T-helper 2 cell treated with Interferon-gamma antibody and Interleukin-4, amounts not matched to agents 5 μg/mL and 100 μg/mL, for 36 hours (primary cell): ENCODE measurements around the gene ASB6.
A peak's percentile ranks its signal among the peaks of the same experiment; 100 is the strongest.

Experiments
- DNase-seq: peaks from one replicate; pipeline ENCODE4 v3.0.0; 2021; ENCODE audit warnings: low spot score
- H3K27ac Mint-ChIP-seq: one replicate; pipeline ENCODE4 v1.8.0; 2021; ENCODE audit warnings: mild to moderate bottlenecking, mixed read lengths
- H3K27me3 Mint-ChIP-seq: one replicate; pipeline ENCODE4 v1.8.0; 2021; ENCODE audit warnings: low read depth, mixed read lengths
- H3K36me3 Mint-ChIP-seq: one replicate; pipeline ENCODE4 v1.8.0; 2021; ENCODE audit warnings: low read depth, mixed read lengths
- H3K4me1 Mint-ChIP-seq: one replicate; pipeline ENCODE4 v1.8.0; 2021; ENCODE audit warnings: low read depth, mixed read lengths
- H3K4me3 Mint-ChIP-seq: one replicate; pipeline ENCODE4 v1.8.0; 2022; ENCODE audit warnings: mild to moderate bottlenecking, moderate library complexity, mixed read lengths
- H3K9me3 Mint-ChIP-seq: one replicate; pipeline ENCODE4 v1.8.0; 2021; ENCODE audit warnings: mixed read lengths

ASB6 gene

GRCh38 chr9:129633207-129633606 lies 8.7 kb downstream of the ASB6 start:
- no peak for DNase-seq
- Mint-ChIP-seq H3K4me3 (no peak overlapping the region), H3K27ac (no peak overlapping the region), H3K36me3 (peaks cover 39% of the 10 kb centered on the region), H3K4me1 (peaks cover 6% of the 10 kb centered on the region), H3K9me3 (no peaks in the 10 kb centered on the region), H3K27me3 (no peaks in the 10 kb centered on the region)

DNA sequence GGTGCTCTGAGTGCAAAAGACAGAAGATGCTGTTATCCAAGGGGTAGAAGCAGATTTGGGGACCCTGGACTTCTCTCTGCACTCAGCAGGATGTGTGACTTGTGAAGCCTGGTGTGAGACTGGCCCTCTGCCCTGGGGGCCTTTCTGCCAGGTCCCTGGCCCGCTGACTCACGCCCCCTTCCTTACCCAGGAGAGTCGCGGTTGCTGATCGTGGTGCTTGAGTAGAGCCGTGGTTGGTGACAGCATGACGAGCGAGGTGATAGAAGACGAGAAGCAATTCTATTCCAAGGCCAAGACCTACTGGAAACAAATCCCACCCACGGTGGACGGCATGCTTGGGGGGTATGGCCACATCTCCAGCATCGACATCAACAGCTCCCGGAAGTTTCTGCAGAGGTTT lies 9.5 kb downstream of the ASB6 start:
- Mint-ChIP-seq H3K4me3 (no peak overlapping the region), H3K9me3 (no peaks in the 10 kb centered on the region), H3K4me1 (peaks cover 11% of the 10 kb centered on the region), H3K27me3 (no peaks in the 10 kb centered on the region), H3K36me3 (peaks cover 35% of the 10 kb centered on the region), H3K27ac (no peak overlapping the region)
- no peak for DNase-seq

DNA sequence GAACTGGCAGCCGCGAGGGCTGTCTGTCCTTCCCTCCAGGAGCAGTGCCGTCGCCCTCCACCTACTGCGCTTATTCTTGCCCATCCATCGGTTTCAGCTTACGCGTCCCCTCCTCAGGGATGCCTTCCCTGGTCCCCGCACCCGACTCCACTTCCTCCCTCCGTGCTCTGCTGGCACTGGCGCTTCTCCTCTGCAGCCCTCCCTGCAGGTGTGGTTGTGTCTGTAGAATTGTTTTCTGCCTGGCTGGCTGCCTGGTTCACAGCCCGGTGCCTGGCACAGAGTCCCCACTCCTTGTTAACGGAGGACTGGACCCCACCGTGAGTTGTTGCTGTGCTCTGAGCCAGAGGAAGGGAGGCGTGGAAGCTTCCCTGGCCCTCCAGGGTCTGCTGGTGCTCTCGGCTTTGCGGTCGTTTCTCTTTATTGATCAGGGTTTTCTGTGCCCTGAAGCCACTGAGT lies 10.2 kb downstream of the ASB6 start:
- Mint-ChIP-seq H3K27me3 (no peaks in the 10 kb centered on the region), H3K27ac (no peak overlapping the region), H3K36me3 (peaks cover 39% of the 10 kb centered on the region), H3K4me3 (no peak overlapping the region), H3K4me1 (peaks cover 19% of the 10 kb centered on the region), H3K9me3 (no peaks in the 10 kb centered on the region)
- no peak for DNase-seq

GRCh38 chr9:129630967-129631673 lies 10.8 kb downstream of the ASB6 start:
- Mint-ChIP-seq H3K27ac (no peak overlapping the region), H3K4me1 (peaks cover 19% of the 10 kb centered on the region), H3K9me3 (no peaks in the 10 kb centered on the region), H3K36me3 (peaks cover 39% of the 10 kb centered on the region), H3K27me3 (no peaks in the 10 kb centered on the region), H3K4me3 (no peak overlapping the region)
- DNase-seq: no peak

DNA sequence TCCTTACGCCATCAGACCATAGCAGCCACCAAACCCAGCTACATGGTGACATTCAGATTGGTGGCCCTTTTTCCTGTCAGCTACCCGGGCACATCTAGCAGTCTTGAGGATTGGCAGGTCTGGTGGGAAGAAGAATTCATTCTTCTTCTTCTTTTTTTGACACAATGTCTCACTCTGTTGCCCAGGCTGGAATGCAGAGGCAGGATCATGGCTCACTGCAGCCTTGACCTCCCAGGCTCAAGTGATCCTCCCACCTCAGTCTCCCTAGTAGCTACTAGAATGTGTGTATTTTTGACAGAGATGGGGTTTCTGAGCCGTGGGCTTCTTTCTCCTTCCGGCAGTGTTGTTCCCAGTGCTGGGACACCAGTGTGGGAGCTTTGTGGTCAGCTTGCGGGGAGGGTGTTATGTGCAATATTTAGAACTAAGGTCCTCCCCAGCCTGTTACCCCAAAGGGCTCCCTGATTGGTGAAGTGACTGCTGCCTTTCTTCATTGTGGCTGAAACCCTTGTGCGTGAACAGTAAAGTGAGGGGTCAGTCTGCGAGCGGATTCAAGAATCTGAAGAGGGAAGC lies 12.6 kb downstream of the ASB6 start:
- DNase-seq: no peak
- no peak overlapping the region for H3K27ac Mint-ChIP-seq
- no peaks in the 10 kb centered on the region for H3K27me3 Mint-ChIP-seq
- H3K36me3 Mint-ChIP-seq: peaks cover 30% of the 10 kb centered on the region
- H3K4me3 Mint-ChIP-seq: no peak overlapping the region
- H3K4me1 Mint-ChIP-seq: peaks cover 29% of the 10 kb centered on the region
- H3K9me3 Mint-ChIP-seq: no peaks in the 10 kb centered on the region

DNA sequence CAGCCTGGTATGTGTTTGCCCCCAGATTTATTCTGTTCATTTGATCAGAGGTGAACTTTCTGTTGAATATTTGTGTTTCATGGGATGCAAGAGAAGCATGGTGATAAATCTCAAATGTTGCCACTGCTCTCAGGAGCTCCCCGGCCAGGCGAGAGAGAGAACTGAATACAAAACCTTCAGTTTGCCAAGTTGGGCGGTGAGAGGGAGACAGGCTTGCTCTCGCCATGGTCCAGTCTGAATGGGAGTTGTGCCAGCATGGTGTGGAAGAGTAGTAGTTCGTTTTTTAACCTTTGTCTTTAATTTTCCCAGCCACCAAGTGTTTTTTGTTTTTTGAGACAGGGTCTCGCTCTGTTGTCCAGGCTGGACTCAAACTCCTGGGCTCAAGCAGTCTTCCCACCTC lies 13.2 kb downstream of the ASB6 start:
- Mint-ChIP-seq H3K9me3 (no peaks in the 10 kb centered on the region), H3K27ac (no peak overlapping the region), H3K4me3 (no peak overlapping the region), H3K4me1 (peaks cover 34% of the 10 kb centered on the region), H3K27me3 (no peaks in the 10 kb centered on the region), H3K36me3 (peaks cover 27% of the 10 kb centered on the region)
- DNase-seq: no peak

DNA sequence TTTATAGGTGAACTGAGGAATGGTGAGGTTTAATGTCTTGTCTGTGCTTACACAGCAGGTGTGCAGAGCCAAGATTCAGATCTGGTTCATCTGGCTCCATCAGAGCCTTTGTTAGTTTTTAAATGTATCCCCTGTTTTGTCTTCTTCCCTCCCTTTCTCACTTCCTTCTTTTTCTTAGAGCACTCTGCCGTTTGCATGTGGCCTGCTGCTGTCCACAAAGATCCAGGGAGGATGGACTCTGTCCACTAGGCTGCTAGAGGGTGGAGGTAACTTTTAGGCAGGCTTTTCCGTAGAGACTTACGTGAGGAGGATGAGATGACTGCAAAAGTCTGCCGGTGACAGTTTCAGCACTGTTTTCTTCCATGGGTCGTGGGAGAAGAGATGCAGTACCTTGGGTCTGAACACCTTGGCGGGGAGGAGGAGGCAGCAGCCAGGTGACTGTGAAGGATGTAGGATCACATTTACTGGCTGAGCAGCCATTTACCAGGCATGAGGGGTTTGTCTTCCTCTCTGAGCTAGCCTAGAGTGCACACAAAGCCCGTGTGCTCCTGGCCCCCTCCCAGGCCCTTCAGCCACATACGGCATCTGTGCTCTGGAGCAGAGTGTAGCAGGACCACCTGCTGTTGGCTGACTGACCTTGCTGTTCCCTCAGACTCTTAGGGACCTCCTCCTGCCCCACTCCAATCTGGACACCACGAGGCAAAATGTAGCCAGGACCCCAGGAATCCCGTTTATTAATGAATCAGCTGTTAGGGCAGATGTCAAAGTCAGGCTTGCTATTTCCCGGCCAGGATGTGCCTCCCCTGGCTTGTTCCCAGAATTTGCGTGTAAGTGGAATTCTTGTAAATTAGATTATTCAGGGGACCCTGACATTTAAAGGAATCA lies 14.2 kb downstream of the ASB6 start:
- Mint-ChIP-seq H3K27me3 (no peaks in the 10 kb centered on the region), H3K9me3 (no peaks in the 10 kb centered on the region), H3K27ac (peak overlapping the region; percentile 91), H3K4me3 (peak overlapping the region; percentile 89), H3K4me1 (peaks cover 35% of the 10 kb centered on the region), H3K36me3 (peaks cover 25% of the 10 kb centered on the region)
- no peak for DNase-seq

- Mint-ChIP-seq H3K4me1 (peaks cover 33% of the 10 kb centered on the region), H3K27me3 (no peaks in the 10 kb centered on the region), H3K4me3 (peak overlapping the region; percentile 89), H3K27ac (peak overlapping the region; percentile 91), H3K9me3 (no peaks in the 10 kb centered on the region), H3K36me3 (peaks cover 19% of the 10 kb centered on the region)
- no peak for DNase-seq
These were observed 15.2 kb downstream of the ASB6 start for GRCh38 chr9:129626625-129627284.

DNA sequence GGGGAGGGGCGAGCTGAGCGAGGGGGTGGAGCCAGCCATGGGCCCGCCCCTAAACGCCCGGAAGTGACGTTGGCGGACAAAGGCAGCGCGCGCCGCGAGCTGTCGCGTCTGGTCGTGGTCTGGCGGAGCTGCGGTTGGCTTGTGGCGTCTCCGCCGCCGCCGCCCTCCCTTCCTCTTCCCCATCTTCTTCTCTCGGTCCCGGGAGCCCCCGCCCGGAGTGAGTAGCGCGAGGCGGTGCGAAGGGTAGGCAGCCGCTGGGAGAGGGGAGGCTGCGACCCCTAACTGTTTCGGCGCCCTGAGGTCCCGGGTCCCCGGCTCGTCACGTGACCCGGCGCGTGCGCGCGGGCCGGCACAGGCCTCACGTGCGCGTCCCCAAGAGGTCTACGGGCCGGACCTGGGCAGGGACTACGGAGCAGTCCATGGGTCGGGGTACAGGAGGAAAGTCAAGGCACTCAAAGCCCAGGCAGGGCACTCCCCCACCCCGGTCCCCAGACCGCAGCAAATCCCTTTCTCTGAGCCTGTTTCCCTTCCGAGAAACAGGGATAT lies 15.8 kb downstream of the ASB6 start, which contains the start of gene NTMT1:
TSS of gene NTMT1 (plus strand) at position 85 of the 546 bp plus-strand sequence. CDS start 6,541 bp downstream, outside the sequence.
- DNase-seq: peak; percentile 87
- peak within 1 kb of the TSS; percentile 89 for H3K4me3 Mint-ChIP-seq
- no peaks in the 10 kb centered on the region for H3K9me3 Mint-ChIP-seq
- H3K36me3 Mint-ChIP-seq: peaks cover 13% of the 10 kb centered on the region
- peak within 1 kb of the TSS; percentile 96 for H3K27ac Mint-ChIP-seq
- H3K4me1 Mint-ChIP-seq: peaks cover 30% of the 10 kb centered on the region
- peaks cover 5% of the 10 kb centered on the region for H3K27me3 Mint-ChIP-seq

GRCh38 chr9:129624947-129625346 lies 17.0 kb downstream of the ASB6 start:
- Mint-ChIP-seq H3K27ac (peak overlapping the region; percentile 96), H3K9me3 (no peaks in the 10 kb centered on the region), H3K4me1 (peaks cover 29% of the 10 kb centered on the region), H3K4me3 (peak overlapping the region; percentile 89), H3K27me3 (peaks cover 11% of the 10 kb centered on the region), H3K36me3 (peaks cover 12% of the 10 kb centered on the region)
- DNase-seq: peak; percentile 35

GRCh38 chr9:129624168-129624759 lies 17.7 kb downstream of the ASB6 start:
- Mint-ChIP-seq H3K27ac (peak overlapping the region; percentile 85), H3K36me3 (peaks cover 12% of the 10 kb centered on the region), H3K9me3 (no peaks in the 10 kb centered on the region), H3K4me3 (peak overlapping the region; percentile 62), H3K27me3 (peaks cover 16% of the 10 kb centered on the region), H3K4me1 (peaks cover 29% of the 10 kb centered on the region)
- DNase-seq: peak; percentile 65

DNA sequence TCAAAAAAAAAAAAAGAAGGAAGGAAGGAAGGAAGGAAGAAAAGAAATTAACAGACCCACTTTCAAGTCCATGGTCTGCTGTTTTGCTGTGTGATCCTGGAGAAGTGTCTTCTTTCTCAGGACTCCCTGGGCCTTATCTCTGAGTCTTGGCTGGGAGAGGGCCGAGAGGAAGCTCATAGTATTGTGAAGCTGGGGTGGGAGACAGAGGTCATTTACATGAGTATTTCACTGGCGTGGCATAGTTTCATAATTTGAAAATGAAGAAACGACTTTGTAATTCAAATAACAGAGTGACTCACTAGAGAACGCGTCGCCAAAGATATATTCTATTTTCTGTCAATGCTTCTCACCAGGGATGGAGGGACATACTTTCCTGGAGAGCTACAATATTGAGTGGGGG lies 18.6 kb downstream of the ASB6 start:
- Mint-ChIP-seq H3K36me3 (peaks cover 11% of the 10 kb centered on the region), H3K27me3 (peaks cover 22% of the 10 kb centered on the region), H3K9me3 (no peaks in the 10 kb centered on the region), H3K4me3 (no peak overlapping the region), H3K27ac (no peak overlapping the region), H3K4me1 (peaks cover 29% of the 10 kb centered on the region)
- no peak for DNase-seq

GRCh38 chr9:129620669-129621295 lies 21.2 kb downstream of the ASB6 start, which contains the start of gene C9orf50:
Gene C9orf50 (minus strand): TSS chr9:129621101. CDS start chr9:129620574, 527 bp downstream.
- H3K27me3 Mint-ChIP-seq: peaks cover 32% of the 10 kb centered on the region
- H3K9me3 Mint-ChIP-seq: no peaks in the 10 kb centered on the region
- peak within 1 kb of the TSS; percentile 18 for H3K4me3 Mint-ChIP-seq
- H3K36me3 Mint-ChIP-seq: peaks cover 4% of the 10 kb centered on the region
- H3K4me1 Mint-ChIP-seq: peaks cover 17% of the 10 kb centered on the region
- no peak within 1 kb of the TSS for H3K27ac Mint-ChIP-seq
- DNase-seq: no peak
